HG03439 (cell line): ENCODE data around the gene AGO4.
"Not testable (repeated sequence)": the region's sequence is repeated elsewhere in the genome, so short reads cannot be mapped to it uniquely, and the experiment has no call there.

ENCODE experiments used
- ATAC-seq: cut with Tn5 transposase; IDR thresholded peaks from one replicate; pipeline ENCODE4 v1.9.1; 2021; ENCODE audit warnings: mild to moderate bottlenecking, moderate library complexity; ENCODE audit not compliant: unreplicated experiment

Gene AGO4

GRCh38 chr1:35807614-35808449 lies at the start of gene AGO4:
Gene AGO4, plus strand, starts transcription at chr1:35808016. Its CDS starts 401 bp downstream, at chr1:35808417.
- peak; percentile 47 for ATAC-seq

DNA sequence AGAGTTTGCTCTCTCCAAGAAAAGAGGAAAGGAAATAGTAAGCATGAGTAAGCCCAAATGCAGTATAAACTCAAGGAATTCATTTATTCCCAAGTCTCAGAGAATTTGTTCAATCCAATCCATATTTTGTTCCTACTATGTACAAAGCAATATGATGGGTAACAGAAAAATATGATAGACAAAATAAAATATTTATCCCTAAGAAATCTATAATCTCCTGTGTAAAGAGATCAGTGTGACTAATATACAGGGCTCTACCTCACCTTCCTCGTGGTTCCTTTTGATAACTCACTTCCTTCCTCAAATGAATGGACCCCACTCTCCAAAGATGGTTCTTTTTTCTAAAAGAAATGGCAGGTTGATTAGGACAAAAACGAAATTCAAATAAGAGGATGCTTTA lies 45.7 kb upstream of the AGO4 start:
- ATAC-seq, result no peak

DNA sequence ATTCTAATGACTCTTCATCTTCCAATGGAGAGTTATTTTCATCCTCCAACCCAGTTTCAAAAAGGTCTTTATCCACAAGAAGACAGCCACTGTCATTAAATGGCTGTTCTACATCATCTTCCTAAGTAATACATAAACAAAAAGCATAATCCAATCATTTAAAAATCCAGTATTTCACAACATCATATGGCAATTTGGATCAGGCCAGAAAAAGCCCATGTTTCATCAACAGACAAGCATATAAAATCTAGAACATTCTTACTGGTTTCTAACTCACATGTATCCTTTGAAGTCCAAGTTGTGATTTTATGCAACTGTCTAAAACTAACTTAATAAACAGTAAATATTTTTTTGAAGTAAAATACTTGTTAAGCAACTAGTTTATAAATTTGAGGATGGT lies 44.6 kb upstream of the AGO4 start:
- ATAC-seq, result no peak

DNA sequence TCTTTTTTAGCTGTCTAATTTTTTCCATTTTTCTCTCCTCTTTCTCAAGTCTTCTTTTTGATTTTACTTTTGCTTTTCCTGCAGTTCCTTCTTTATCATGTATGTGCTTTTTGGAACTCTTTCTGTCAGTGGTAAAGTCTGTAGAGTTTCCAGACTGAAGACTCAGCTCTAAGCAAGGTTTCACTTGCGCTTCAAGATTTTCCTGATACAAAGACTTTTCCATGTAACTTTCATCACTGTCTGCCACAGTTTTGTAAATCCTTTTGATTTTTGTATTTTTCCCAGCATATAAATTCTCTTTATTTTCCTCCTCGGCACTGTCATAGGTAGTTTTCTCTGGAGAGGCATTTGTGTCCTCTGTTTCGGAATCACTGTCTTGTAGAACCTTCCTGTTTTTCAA lies 43.5 kb upstream of the AGO4 start:
- no peak for ATAC-seq

- ATAC-seq, result no peak
Measured at GRCh38 chr1:35768350-35769187, 39.2 kb upstream of the AGO4 start.

DNA sequence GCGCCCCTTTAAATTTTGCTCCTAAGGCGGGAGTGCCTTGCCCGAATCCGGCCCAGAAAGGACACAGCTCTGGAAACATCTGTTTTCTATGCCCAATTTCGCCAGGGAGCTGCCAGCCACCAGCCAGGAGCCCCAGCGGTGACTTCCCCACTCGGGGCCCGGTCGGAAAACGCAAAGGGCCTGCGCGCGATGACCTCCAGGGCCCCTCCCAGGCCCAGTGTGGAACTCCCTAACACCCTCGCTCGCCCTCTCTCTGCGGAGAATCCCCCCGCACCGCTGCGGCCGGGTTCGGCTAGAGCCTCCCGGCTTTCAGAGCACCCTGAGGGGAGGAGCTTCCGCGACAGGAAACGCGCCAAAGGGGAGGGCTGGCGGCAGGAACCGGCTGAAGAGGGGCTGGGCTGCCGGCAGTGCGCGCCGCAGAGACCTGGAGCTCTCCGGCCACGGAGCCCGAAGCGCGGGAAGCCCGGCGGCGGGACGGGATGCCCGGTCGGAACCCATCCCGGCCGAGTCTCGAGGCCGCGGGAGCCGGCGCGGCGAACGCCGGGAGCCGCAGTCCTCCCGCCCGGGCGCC lies 38.5 kb upstream of the AGO4 start:
- ATAC-seq, result peak; percentile 76

DNA sequence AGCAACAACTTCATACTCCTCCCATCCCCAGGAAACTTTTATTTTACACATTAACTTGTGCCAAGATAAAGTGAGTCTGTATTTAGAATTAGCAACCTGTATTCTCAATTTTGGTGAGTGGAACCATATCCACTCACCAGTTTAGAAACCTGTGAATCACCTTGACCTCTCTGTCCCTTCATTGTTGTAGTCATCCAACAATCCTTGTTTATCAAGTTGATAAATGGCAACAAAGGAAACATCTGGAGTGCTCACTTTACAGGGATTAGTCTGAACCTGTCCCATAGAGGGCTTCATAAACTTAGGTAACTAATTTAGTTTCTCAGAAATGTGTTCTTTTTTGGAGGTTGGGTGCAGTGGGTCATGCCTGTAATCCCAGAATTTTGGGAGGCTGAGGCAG lies 34.1 kb upstream of the AGO4 start:
- ATAC-seq, result no peak

DNA sequence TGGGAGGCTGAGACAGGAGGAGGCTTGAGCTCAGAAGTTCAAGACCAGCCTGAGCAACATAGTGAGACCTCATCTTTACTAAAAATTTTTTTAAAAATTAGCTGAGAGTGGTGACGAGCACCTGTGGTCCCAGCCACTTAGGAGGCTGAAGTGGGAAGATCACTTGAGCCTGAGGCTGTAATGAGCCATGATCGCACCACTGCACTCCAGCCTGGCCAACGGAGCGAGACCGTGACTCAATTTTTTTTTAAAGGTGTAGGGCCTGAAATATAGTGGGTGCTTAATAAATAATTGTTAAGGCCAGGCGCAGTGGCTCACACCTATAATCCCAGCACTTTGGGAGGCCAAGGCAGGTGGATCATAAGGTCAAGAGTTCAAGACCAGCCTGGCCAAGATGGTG lies 31.6 kb upstream of the AGO4 start:
- ATAC-seq, result not testable (repeated sequence)

GRCh38 chr1:35777109-35777508 lies 30.7 kb upstream of the AGO4 start:
- ATAC-seq, result no peak

DNA sequence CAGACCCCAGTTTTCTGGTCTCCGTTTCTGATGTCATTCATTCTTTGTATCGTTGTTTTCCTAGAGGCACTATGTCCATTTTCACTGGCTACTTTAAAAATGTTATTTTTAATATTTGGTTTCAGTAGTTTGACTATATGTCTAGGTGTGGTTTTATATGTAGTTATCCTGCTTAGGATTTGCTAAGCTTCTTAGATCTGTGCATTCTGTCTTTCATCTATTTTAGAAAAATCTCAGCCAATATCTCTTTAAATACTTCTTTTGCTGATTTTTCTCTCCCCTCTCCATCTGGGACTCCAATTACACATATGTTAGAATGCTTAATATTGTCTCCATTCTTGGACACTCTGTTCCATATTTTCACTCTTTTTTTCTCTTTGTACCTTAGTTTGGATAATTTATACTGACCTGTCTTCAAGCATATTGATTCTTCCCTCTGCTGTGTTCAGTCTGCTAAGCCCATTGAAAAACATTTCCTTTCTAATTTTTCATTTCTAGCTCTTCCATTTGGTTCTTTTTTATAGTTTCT lies 24.7 kb upstream of the AGO4 start:
- no peak for ATAC-seq

DNA sequence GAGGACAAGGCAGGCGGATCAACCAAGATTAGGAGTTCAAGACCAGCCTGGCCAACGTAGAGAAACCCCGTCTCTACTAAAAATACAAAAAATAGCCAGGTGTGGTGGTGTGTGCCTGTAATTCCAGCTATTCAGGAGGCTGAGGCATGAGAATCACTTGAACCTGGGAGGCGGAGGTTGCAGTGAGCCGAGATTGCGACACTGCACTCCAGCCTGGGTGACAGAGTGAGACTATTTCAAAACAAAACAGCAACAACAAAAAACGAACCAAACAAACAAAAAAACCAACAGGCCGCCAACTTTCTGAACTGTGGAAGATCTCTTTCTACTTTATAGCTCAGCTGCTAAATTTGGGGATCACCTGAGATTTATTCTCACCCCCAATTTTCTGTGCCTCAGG lies 23.5 kb upstream of the AGO4 start:
- not testable (repeated sequence) for ATAC-seq

DNA sequence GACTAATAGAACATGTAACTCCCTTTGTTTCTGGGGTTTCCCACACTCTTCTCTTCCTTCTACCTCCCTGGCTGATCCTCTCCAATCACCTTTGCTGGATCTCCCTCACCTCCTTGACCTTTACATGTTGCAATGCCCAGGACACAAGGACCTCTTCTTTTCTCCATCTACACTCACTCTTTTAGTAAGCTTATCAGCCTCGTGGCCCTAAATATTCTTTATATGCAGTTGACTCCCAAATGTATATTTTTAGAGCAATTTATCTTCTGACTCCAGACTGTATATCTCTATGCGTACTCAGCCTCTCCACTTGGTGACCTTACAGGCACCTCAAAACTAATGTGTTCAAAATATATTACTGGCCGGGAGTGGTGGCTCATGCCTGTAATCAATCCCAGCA lies 19.7 kb upstream of the AGO4 start:
- ATAC-seq, result no peak

- ATAC-seq, result no peak
Measured at GRCh38 chr1:35790670-35791069, 17.1 kb upstream of the AGO4 start.

DNA sequence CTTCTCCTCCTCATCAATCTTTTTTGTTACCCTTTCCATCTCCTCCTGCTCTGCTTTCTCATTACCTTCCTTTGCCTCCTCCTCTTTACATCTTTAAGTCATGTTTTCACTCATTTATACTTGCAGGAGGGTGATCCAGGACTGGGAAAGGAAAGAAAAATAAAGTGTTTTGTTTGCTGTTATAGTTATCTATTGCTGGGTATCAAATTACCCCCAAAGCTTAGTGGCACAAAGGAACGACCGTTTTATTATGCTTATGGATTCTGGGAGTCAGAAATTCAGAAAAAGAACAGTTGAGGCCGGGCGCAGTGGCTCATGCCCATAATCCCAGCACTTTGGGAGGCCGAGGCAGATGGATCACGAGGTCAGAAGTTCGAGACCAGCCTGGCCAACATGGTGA lies 12.5 kb upstream of the AGO4 start:
- ATAC-seq, result no peak

DNA sequence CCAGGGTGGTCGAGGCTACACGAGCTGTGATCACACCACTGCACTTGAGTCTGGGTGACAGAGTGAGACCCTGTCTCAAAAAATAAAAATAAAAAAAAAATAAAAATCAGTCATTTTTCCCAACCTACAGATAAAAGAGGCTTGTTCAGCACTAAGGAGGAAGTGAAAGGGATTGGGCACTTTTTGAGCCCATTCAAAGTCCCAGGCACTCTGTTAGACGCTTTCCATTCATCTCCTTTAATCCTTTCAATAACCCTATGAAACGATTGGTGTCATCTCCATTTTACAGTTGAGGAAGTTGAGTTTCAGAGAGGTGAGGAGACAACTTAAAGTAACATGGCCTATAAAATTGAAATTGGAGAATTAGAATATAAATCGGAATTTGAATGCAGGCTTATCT lies 10.4 kb upstream of the AGO4 start:
- no peak for ATAC-seq

DNA sequence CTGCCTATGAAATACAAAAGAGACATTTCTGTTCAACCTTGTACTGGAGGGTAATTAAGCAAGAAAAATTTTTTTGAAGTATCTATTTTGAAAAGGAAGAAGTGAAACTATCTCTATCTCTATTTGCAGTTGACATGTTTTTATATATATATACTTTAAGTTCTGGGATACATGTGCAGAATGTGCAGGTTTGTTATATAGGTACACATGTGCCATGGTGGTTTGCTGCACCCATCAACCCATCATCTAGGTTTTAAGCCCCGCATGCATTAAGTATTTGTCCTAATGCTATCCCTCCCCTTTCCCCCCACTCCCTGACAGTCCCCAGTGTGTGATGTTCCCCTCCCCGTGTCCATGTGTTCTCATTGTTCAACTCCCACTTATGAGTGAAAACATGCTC lies 9.8 kb upstream of the AGO4 start:
- not testable (repeated sequence) for ATAC-seq

DNA sequence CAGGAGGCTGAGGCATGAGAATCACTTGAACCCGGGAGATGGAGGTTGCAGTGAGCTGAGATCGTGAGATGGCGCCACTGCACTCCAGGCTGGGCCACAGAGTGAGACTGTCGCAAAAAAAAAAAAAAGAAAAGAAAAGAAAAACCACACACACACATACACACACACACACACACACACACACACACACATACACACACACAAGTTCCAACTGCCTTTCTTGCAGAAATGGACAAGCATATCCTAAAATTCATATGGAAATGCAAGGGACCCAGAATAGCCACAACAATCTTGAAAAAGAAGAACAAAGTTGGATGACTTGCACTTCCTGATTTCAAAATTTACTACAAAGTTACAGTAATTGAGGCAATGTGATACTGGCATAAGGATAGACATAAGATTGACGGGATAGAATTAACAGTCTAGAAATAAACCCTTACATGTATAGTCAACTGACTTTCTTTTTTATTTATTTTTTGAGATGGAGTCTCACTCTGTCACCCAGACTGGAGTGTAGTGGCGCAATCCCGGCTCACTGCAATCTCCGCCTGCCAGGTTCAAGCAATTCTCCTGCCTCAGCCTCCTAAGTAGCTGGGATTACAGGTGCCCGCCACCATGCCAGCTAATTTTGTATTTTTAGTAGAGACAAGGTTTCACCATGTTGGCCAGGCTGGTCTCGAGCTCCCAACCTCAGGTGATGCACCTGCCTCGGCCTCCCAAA lies 7.5 kb upstream of the AGO4 start:
- ATAC-seq, result not testable (repeated sequence)

GRCh38 chr1:35808450-35809113 lies 766 bp downstream of the AGO4 start:
- ATAC-seq, result peak; percentile 21

DNA sequence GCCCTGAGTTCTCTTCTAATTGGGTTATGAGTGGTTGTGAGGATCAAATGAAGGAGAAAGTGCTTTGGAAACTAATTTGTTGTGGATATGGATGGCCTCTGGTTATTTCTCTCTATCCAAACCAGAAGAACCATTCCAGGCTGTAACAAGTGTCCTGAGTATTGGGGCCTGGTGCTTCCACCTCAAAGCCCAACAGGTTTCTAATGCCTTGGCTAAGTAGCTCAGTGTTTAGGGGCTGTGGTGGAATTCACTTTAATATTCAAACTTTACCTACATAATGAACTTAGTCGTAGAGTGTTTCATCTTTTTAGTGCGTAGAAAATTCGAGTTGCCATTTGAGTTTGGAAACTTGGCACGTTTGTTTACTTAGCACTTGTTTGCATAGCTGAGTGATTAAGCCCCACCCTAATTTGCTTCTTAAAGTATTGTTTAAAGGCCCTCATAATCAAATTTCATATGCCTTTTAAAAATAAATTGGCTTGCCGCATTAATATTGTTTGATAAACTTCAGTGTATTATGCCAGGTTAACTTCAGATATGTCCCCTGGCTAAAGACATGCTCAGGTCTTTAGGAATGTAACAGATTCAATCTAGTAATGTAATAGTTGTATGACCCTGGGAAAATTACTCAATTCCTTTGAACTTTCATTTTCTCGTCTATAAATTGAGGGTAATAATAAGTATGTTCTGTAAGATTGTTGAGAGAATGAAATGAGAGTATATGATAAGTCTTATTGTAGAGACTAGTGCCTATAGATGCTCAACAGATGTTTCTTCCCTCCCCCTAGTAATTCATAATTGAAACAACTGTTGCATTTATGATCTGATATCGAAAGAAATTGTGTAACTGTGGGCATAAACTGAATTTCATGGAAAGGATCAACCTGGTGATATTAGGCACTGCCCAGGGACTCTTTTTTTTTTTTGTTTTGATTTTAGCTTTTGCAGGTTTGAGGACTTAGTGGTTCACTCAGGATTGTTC lies 1.6 kb downstream of the AGO4 start:
- ATAC-seq, result no peak
